8988T (cell line): ENCODE data around the gene CMIP.

Experiments used
- DNase-seq: peaks from one replicate; pipeline ENCODE4 v3.0.0; 2011

CMIP gene

GRCh38 chr16:81612351-81613163 lies 167.9 kb downstream of the CMIP start:
- DNase-seq: no peak

GRCh38 chr16:81614171-81614570 lies 169.6 kb downstream of the CMIP start:
- DNase-seq: no peak

GRCh38 chr16:81614654-81615359 lies 170.2 kb downstream of the CMIP start:
- no peak for DNase-seq

- DNase-seq: no peak
These were observed 170.8 kb downstream of the CMIP start for GRCh38 chr16:81615411-81615810.

- DNase-seq: no peak
These were observed 171.2 kb downstream of the CMIP start for GRCh38 chr16:81615833-81616232.

- no peak for DNase-seq
These were observed 171.9 kb downstream of the CMIP start for GRCh38 chr16:81616321-81617020.

- no peak for DNase-seq
These were observed 172.4 kb downstream of the CMIP start for GRCh38 chr16:81617021-81617346.

GRCh38 chr16:81618187-81618586 lies 173.6 kb downstream of the CMIP start:
- no peak for DNase-seq

GRCh38 chr16:81618661-81619060 lies 174.1 kb downstream of the CMIP start:
- no peak for DNase-seq

- DNase-seq: no peak
These were observed 175.4 kb downstream of the CMIP start for GRCh38 chr16:81620029-81620428.

- DNase-seq: no peak
These were observed 176.2 kb downstream of the CMIP start for GRCh38 chr16:81620796-81621195.

GRCh38 chr16:81621496-81621895 lies 176.9 kb downstream of the CMIP start:
- DNase-seq: no peak

GRCh38 chr16:81623365-81624102 lies 178.9 kb downstream of the CMIP start:
- DNase-seq: no peak

GRCh38 chr16:81624403-81624759 lies 179.8 kb downstream of the CMIP start:
- DNase-seq: no peak

GRCh38 chr16:81624760-81625543 lies 180.3 kb downstream of the CMIP start:
- DNase-seq: no peak

- DNase-seq: no peak
These were observed 181.0 kb downstream of the CMIP start for GRCh38 chr16:81625544-81626153.

- no peak for DNase-seq
These were observed 181.6 kb downstream of the CMIP start for GRCh38 chr16:81626181-81626674.

GRCh38 chr16:81627024-81627423 lies 182.4 kb downstream of the CMIP start:
- no peak for DNase-seq

GRCh38 chr16:81627729-81628244 lies 183.2 kb downstream of the CMIP start:
- DNase-seq: no peak

- no peak for DNase-seq
These were observed 184.6 kb downstream of the CMIP start for GRCh38 chr16:81629034-81629802.
